Activated T-helper 17 cell treated with anti-CD3 and anti-CD28 coated beads, Interleukin-2, amount 50 U/mL, for 72 hours (primary cell): Measurements from ENCODE around the gene PRND. TPM values are rescaled to one million over a fixed set of nuclear protein-coding genes. Genes with fewer than 3 reads are reported as not detected.
A peak's percentile ranks its signal among the peaks of the same experiment; 100 is the strongest.
"Not testable (repeated sequence)": the region's sequence is repeated elsewhere in the genome, so short reads cannot be mapped to it uniquely, and the experiment has no call there.

Experiments
- ATAC-seq: fragments of 150-1000 bp; cut with Tn5 transposase; replicated peaks from 2 replicates; pipeline ENCODE4 v1.10.0; 2021; ENCODE audit warnings: mild to moderate bottlenecking, moderate library complexity
- H3K27ac Mint-ChIP-seq: one replicate; pipeline ENCODE4 v1.8.0; 2022; ENCODE audit warnings: mixed read lengths
- H3K27me3 Mint-ChIP-seq: one replicate; pipeline ENCODE4 v1.8.0; 2022; ENCODE audit warnings: mixed read lengths
- H3K36me3 Mint-ChIP-seq: one replicate; pipeline ENCODE4 v1.8.0; 2022; ENCODE audit warnings: low read depth, mild to moderate bottlenecking, mixed read lengths
- H3K4me1 Mint-ChIP-seq: one replicate; pipeline ENCODE4 v1.8.0; 2022; ENCODE audit warnings: mixed read lengths
- H3K4me3 Mint-ChIP-seq: one replicate; pipeline ENCODE4 v1.8.0; 2022; ENCODE audit warnings: mild to moderate bottlenecking, mixed read lengths
- H3K9me3 Mint-ChIP-seq: one replicate; pipeline ENCODE4 v1.8.0; 2022; ENCODE audit warnings: mixed read lengths
- total RNA-seq, 2 donors: library from RNA; stranded (reverse); gene quantifications; one replicate each; pipeline ENCODE4 v1.2.3, GENCODE V29; 2022

The PRND gene
- total RNA-seq, 2 donors from 2014 or later, result not detected

DNA sequence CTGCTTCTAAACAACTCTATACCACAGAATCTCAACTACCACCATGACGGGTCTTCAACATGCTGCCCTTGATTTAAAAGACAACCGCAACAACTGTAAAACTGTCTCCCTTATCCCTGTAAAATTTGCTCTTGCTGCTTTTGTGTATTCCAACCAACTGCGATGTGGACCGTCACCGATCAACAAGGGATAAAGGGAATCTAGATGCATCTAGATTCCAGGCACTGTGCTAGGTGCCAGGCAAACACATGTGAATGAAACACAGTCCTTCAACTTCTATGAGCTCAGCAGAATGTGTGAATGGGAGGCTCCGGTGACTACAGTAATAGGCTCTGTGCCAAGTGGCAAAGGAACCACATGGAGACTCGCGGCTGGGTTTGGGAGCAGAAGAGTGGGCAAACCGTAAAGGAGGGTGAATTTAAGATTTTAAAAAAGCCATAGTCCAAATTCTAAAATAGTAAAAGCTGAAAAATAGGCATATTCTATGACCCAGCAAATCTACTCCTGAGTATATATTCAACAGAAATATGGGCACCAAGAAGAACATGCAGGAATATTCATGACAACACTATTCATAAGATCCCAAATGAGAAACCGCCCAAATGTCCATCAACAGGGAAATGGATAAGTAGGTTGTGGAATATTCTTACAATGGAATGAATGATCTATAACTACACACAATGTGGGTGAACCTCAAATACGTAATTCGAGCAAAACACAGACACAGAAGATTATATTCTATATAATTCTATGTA, 3.7 kb upstream of the PRND start:
- H3K4me3 Mint-ChIP-seq, result no peak overlapping the region
- H3K27ac Mint-ChIP-seq, result no peak overlapping the region
- no peaks in the 10 kb centered on the region for H3K36me3 Mint-ChIP-seq
- H3K9me3 Mint-ChIP-seq, result no peaks in the 10 kb centered on the region
- H3K4me1 Mint-ChIP-seq, result no peaks in the 10 kb centered on the region
- H3K27me3 Mint-ChIP-seq, result peaks cover 3% of the 10 kb centered on the region
- ATAC-seq, result no peak

DNA sequence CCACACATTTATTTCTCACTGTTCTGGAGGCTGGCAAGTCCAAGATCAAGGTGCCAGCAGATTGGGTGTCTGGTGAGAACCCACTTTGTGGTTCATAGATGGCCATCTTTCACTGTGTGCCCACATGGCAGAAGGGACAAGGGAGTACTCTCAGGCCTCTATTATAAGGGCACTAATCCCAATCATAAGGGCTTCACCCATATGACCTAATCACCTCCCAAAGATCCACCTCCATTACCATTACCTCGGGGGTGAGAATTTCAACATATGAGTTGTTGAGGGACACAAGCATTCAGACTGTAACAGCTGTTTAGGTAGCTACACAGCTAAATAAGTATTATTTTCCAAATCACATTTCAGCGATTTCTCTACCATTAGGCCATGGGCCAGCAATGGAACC, 2.5 kb upstream of the PRND start:
- Mint-ChIP-seq H3K27ac (no peak overlapping the region), H3K36me3 (no peaks in the 10 kb centered on the region), H3K27me3 (no peaks in the 10 kb centered on the region), H3K4me1 (no peaks in the 10 kb centered on the region), H3K4me3 (no peak overlapping the region), H3K9me3 (no peaks in the 10 kb centered on the region)
- ATAC-seq, result no peak

DNA sequence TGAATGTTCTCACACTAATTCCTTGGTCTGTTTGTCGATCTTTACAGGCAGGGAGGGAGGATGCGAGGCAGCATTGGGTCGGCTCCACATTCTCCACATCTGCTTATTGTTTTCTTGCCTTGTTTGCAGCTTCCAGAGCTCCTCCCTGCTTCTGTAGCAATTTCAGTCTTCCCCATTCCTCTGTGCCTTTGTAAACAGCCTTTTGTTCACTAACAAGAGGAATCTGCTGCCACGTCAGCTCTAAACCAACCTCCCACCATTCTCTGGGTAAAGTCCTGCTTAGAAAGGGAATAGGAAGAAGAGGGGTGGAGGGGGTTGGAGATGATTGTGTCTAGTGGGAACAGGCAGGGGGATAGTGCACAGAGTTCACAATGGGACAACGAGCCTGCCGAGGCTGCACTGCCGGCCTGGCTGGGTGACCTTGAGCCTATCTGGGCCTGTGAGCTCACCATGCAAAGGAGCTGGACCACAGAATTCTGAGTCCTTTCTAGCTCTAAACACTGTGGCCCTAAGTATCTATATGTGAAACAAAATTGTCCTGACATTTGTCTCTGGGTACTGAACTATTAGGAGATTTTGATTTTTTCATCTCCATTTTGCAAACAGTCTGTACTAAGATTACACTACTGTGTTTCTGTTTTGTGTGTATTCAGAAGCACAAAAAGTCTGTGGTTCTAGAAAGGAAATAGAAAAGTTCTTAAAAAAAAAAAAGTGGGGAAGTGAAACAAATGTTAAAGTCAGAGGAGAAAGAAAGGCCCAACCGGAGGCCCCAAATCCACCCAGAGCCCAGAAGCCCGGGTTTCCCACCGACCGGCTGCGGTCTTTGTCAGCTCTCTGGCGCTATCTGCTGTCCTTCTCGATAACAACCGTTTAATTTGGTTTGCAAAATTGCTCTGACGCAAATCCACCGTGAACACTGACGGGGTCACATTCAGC, 1.4 kb upstream of the PRND start:
- no peaks in the 10 kb centered on the region for H3K27me3 Mint-ChIP-seq
- peak; percentile 82 for ATAC-seq
- no peak overlapping the region for H3K4me3 Mint-ChIP-seq
- no peaks in the 10 kb centered on the region for H3K9me3 Mint-ChIP-seq
- no peaks in the 10 kb centered on the region for H3K36me3 Mint-ChIP-seq
- no peak overlapping the region for H3K27ac Mint-ChIP-seq
- no peaks in the 10 kb centered on the region for H3K4me1 Mint-ChIP-seq

DNA sequence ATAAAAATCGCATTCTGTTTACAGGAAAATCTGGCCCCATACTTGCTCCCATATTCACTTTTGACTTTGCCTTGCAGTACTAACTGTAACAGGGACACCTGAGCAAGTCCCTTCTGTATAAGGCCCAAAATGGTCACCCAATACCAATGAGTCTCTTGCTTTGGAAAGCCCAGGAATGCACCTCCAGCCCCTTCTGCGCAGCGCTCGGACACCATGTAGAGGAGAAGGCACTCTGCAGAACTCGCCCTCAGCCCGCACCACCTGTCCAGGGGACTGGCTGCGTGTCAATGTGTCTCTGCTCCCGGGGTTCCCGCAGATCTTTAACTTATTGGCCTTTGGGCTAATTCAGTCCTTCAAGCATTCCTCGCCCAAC, 746 bp upstream of the PRND start:
- no peaks in the 10 kb centered on the region for H3K27me3 Mint-ChIP-seq
- no peaks in the 10 kb centered on the region for H3K36me3 Mint-ChIP-seq
- no peaks in the 10 kb centered on the region for H3K4me1 Mint-ChIP-seq
- no peak overlapping the region for H3K4me3 Mint-ChIP-seq
- no peaks in the 10 kb centered on the region for H3K9me3 Mint-ChIP-seq
- no peak overlapping the region for H3K27ac Mint-ChIP-seq
- ATAC-seq, result no peak

DNA sequence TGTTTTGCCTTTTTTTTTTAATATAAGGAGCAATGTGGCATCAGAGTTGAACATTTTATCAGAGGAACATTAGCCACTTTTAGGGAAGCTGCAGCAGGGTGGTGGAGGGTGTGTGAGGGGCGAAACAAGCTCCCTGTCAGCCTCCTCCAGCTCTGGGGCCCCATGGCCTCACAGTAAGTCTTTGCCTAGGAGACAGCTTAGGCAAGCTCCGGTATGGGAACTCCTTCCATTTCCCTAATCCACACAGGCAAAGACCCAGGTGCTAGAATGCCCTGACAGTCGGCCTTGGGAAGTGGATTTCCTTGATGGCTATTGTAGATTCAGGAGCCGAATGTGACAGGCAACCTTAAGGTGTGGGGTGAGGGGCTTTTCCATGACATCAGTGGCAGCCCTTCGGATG, 862 bp downstream of the PRND start:
- H3K4me3 Mint-ChIP-seq, result no peak overlapping the region
- peaks cover 9% of the 10 kb centered on the region for H3K4me1 Mint-ChIP-seq
- no peak overlapping the region for H3K27ac Mint-ChIP-seq
- no peaks in the 10 kb centered on the region for H3K36me3 Mint-ChIP-seq
- H3K27me3 Mint-ChIP-seq, result no peaks in the 10 kb centered on the region
- no peaks in the 10 kb centered on the region for H3K9me3 Mint-ChIP-seq
- no peak for ATAC-seq

DNA sequence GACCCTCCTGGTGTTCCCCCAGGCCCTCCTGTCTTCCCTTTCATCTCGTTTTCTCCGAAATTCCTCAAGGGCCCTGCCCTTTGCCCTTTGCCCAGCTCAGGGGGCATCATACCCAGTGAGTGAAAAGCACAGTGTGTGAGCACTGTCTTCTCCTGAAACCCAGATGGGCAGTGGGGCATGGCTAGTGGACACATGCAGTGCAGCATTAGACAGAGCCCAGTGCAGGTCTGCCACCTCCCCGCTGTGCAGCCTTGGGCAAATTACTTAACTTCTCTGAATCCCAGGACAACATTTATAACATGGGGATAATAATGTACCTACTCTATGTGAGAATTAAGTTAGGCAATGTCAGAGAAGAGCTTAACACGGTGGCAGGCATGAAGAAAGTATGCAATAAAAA, 1.3 kb downstream of the PRND start:
- no peaks in the 10 kb centered on the region for H3K9me3 Mint-ChIP-seq

DNA sequence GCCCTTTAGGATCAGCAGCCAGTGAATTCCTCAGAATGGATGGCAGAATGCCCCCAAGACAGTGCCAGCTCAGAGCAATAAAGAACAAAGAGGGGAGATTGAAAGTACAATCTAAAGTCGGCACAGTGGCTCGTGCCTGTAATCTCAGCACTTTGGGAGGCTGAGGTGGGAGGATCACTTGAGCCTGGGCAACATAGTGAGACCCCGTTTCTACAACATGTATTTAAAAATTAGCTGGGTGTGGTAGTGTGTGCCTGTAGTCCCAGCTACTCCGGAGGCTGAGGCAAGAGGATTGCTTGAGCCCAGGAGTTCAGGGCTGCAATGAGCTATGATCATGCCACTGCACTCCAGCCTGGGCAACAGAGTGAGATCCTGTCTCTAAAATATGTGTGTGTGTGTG, 1.8 kb downstream of the PRND start:
- H3K4me3 Mint-ChIP-seq, H3K27ac Mint-ChIP-seq, H3K4me1 Mint-ChIP-seq, ATAC-seq, H3K27me3 Mint-ChIP-seq, H3K36me3 Mint-ChIP-seq, H3K9me3 Mint-ChIP-seq: not testable (repeated sequence)

More for the DNA sequence above, 1.3 kb downstream of the PRND start:
- H3K36me3 Mint-ChIP-seq, result no peaks in the 10 kb centered on the region
- H3K27ac Mint-ChIP-seq, result no peak overlapping the region
- ATAC-seq, result no peak
- no peak overlapping the region for H3K4me3 Mint-ChIP-seq
- H3K27me3 Mint-ChIP-seq, result no peaks in the 10 kb centered on the region
- H3K4me1 Mint-ChIP-seq, result peaks cover 9% of the 10 kb centered on the region

DNA sequence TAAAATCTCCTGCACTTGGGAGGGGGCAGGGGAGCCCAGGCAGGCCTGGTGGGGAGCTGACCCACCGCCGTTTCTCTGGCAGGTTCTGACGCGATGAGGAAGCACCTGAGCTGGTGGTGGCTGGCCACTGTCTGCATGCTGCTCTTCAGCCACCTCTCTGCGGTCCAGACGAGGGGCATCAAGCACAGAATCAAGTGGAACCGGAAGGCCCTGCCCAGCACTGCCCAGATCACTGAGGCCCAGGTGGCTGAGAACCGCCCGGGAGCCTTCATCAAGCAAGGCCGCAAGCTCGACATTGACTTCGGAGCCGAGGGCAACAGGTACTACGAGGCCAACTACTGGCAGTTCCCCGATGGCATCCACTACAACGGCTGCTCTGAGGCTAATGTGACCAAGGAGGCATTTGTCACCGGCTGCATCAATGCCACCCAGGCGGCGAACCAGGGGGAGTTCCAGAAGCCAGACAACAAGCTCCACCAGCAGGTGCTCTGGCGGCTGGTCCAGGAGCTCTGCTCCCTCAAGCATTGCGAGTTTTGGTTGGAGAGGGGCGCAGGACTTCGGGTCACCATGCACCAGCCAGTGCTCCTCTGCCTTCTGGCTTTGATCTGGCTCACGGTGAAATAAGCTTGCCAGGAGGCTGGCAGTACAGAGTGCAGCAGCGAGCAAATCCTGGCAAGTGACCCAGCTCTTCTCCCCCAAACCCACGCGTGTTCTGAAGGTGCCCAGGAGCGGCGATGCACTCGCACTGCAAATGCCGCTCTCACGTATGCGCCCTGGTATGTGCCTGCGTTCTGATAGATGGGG, 3.0 kb downstream of the PRND start:
- Mint-ChIP-seq H3K36me3 (no peaks in the 10 kb centered on the region), H3K4me1 (peaks cover 9% of the 10 kb centered on the region), H3K27me3 (no peaks in the 10 kb centered on the region), H3K27ac (no peak overlapping the region), H3K4me3 (no peak overlapping the region), H3K9me3 (no peaks in the 10 kb centered on the region)
- ATAC-seq, result no peak

DNA sequence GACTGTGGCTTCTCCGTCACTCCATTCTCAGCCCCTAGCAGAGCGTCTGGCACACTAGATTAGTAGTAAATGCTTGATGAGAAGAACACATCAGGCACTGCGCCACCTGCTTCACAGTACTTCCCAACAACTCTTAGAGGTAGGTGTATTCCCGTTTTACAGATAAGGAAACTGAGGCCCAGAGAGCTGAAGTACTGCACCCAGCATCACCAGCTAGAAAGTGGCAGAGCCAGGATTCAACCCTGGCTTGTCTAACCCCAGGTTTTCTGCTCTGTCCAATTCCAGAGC, 3.5 kb downstream of the PRND start:
- Mint-ChIP-seq H3K27ac (no peak overlapping the region), H3K9me3 (no peaks in the 10 kb centered on the region), H3K27me3 (no peaks in the 10 kb centered on the region), H3K4me3 (no peak overlapping the region), H3K36me3 (no peaks in the 10 kb centered on the region), H3K4me1 (peaks cover 9% of the 10 kb centered on the region)
- ATAC-seq, result no peak

DNA sequence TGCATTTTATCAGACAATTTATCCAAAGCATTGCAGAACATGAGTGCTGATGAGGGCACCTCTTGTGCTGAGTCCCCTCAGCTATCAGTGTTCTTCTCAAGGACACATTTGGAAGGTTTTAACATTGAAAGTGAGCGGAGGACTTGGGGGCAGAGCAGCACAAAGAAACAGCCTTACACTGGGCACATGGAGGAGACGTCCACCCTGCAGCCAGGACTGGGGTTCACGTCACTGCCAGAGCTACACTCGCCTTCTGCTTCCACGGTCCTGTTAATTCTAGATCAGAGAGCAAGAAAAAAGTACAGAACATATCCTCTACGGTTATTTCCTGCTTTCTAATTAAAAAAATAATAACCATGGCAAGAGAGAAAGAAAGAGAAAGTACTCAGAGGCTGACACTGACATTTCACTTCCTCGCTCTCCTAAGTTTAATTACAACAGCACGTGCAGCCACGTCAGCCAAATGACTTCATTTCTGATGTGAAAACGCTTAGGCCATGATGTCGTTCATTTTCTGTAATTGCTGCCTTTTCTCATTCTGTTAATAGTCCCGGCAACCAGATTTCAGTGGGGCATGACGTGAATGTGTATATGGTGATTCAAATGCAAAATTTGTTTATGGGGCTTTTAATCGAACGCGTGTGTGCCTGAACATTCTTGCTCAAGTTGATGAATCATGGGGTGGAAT, 5.1 kb downstream of the PRND start:
- peak overlapping the region; percentile 72 for H3K4me3 Mint-ChIP-seq
- no peaks in the 10 kb centered on the region for H3K27me3 Mint-ChIP-seq
- ATAC-seq, result peak; percentile 71
- peak overlapping the region; percentile 77 for H3K27ac Mint-ChIP-seq
- no peaks in the 10 kb centered on the region for H3K36me3 Mint-ChIP-seq
- peaks cover 9% of the 10 kb centered on the region for H3K4me1 Mint-ChIP-seq
- H3K9me3 Mint-ChIP-seq, result no peaks in the 10 kb centered on the region

DNA sequence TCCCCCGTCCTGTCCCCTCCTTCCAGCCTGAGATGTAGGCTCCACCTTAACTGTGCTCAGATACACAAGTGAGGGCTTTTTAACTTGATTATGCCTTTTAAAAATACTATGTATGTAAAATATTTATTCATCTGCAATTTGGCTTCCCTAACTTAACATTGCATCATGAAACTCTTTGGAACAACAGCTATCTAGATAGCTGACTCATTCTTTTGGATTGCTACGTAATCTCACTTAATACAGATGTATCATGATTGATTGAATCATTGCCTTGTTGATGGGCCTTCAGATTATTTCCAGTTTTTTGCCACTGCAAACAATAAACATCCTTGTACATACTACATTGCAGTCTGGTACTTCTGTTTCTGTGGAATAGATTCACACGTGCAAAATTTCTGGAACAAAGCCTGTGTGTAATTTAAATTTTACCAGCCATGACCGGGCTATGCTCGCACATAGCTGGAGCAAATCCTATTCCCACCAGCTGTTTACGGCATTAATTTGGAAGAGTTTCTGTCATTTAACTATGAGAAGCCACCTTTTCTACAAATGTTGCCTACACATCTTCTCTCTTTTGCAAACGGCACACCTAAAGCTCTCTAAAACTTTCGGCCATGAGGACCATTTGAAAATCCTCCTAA, 6.5 kb downstream of the PRND start:
- Mint-ChIP-seq H3K4me3 (no peak overlapping the region), H3K27ac (no peak overlapping the region), H3K27me3 (peaks cover 11% of the 10 kb centered on the region), H3K9me3 (no peaks in the 10 kb centered on the region), H3K36me3 (no peaks in the 10 kb centered on the region), H3K4me1 (peaks cover 9% of the 10 kb centered on the region)
- no peak for ATAC-seq

DNA sequence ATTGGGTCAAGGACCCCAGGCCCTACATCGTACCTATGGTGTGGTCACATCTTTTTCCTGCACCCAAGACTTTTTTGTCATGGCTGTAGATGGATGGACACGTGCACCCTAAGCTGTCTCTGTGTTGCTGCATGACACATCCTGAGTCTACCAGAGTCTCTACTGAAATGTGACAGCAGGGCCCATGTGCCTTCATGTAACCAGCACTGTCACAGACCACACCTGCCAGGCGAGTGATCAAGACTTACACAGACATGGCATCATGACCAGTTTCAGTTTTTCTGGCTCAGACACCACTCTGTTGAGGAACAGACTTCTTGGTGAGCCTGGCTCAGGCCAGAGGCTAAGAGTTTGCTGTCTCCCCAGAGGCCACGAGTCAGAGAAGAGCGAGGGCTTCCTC, 7.6 kb downstream of the PRND start:
- H3K4me1 Mint-ChIP-seq, result peaks cover 9% of the 10 kb centered on the region
- H3K36me3 Mint-ChIP-seq, result no peaks in the 10 kb centered on the region
- H3K27me3 Mint-ChIP-seq, result peaks cover 16% of the 10 kb centered on the region
- no peaks in the 10 kb centered on the region for H3K9me3 Mint-ChIP-seq
- ATAC-seq, result peak; percentile 85
- no peak overlapping the region for H3K4me3 Mint-ChIP-seq
- no peak overlapping the region for H3K27ac Mint-ChIP-seq

DNA sequence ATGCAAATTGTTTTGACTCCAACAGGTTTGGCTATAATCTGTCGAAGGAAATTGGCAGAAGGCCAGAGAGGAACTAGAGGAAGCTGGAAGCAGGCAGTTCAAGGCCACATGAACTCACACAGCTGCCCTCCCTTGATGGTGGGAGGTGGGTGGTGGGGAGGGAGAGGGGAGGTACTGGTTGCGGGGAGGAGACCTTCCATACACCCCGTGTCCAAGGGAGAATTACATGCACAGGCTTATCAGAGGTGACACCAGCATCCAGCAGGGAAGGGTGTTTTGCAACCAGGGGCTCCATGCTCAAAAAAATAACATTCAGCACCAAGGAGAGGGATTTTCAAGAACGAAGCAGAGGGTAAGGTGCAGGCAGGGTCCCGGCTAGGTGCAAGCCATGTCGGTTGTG, 9.1 kb downstream of the PRND start:
- Mint-ChIP-seq H3K36me3 (no peaks in the 10 kb centered on the region), H3K27me3 (peaks cover 16% of the 10 kb centered on the region), H3K9me3 (no peaks in the 10 kb centered on the region), H3K4me1 (peaks cover 9% of the 10 kb centered on the region), H3K4me3 (no peak overlapping the region), H3K27ac (no peak overlapping the region)
- ATAC-seq, result no peak

DNA sequence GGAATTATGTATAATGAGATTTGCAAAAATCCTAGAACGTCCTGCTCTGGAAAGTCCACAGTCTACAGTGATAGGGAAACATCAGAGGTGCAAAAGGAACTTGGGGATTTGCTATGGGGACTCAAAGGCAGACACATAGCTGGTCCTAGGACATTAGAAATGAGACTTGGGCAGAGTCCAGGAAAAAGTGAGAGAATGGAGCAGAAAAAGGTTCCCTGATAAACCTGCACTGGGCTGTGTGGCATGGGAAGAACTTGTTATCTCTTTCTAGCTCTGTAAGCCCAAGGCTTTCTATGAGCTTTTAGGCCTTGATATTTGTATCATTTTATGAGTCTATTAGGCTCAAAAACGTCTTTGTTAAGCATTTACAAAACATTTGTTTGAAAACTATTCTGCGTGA, 15.2 kb downstream of the PRND start:
- Mint-ChIP-seq H3K36me3 (no peaks in the 10 kb centered on the region), H3K27me3 (peaks cover 20% of the 10 kb centered on the region), H3K4me1 (no peaks in the 10 kb centered on the region), H3K9me3 (no peaks in the 10 kb centered on the region), H3K27ac (no peak overlapping the region), H3K4me3 (no peak overlapping the region)
- ATAC-seq, result no peak
